ENCODE results near the gene ZFP37.
"Not testable (repeated sequence)": the region's sequence is repeated elsewhere in the genome, so short reads cannot be mapped to it uniquely, and the experiment has no call there.

ZFP37 gene

GRCh38 chr9:113056191-113057106 lies at the start of gene ZFP37:
ZFP37 (minus strand) TSS chr9:113056724; CDS start chr9:113056688, 36 bp downstream.
- peak; percentile 74 for DNase-seq

- DNase-seq: not testable (repeated sequence)
These were observed 48.8 kb upstream of the ZFP37 start for GRCh38 chr9:113105345-113105744.

GRCh38 chr9:113095561-113095960 lies 39.0 kb upstream of the ZFP37 start:
- DNase-seq: no peak

GRCh38 chr9:113089924-113090323 lies 33.4 kb upstream of the ZFP37 start:
- DNase-seq: not testable (repeated sequence)

- DNase-seq: not testable (repeated sequence)
These were observed 32.6 kb upstream of the ZFP37 start for GRCh38 chr9:113089143-113089505.

GRCh38 chr9:113088456-113089142 lies 32.1 kb upstream of the ZFP37 start:
- not testable (repeated sequence) for DNase-seq

GRCh38 chr9:113062932-113063310 lies 6.4 kb upstream of the ZFP37 start:
- DNase-seq: not testable (repeated sequence)

GRCh38 chr9:113062256-113062931 lies 5.9 kb upstream of the ZFP37 start:
- DNase-seq: not testable (repeated sequence)

- DNase-seq: not testable (repeated sequence)
These were observed 4.7 kb upstream of the ZFP37 start for GRCh38 chr9:113061072-113061850.

GRCh38 chr9:113059581-113060284 lies 3.2 kb upstream of the ZFP37 start:
- DNase-seq: peak; percentile 2

GRCh38 chr9:113057193-113057592 lies 669 bp upstream of the ZFP37 start:
- DNase-seq: no peak

GRCh38 chr9:113042884-113043657 lies 13.5 kb downstream of the ZFP37 start:
- no peak for DNase-seq

GRCh38 chr9:113026200-113026599 lies 30.3 kb downstream of the ZFP37 start:
- DNase-seq: no peak

- no peak for DNase-seq
These were observed 38.3 kb downstream of the ZFP37 start for GRCh38 chr9:113018247-113018646.

- no peak for DNase-seq
These were observed 44.0 kb downstream of the ZFP37 start for GRCh38 chr9:113012492-113012891.

- DNase-seq: peak; percentile 6
These were observed 44.6 kb downstream of the ZFP37 start, which contains the start of gene ZNF883 for GRCh38 chr9:113011911-113012381. ZNF883 (minus strand) TSS chr9:113012192.

- DNase-seq: no peak
These were observed 50.7 kb downstream of the ZFP37 start for GRCh38 chr9:113005777-113006176.

GRCh38 chr9:112997236-112997941 lies 59.1 kb downstream of the ZFP37 start:
- DNase-seq: no peak
